H1 (cell line): ENCODE measurements around the gene POGZ. TPM values are rescaled to one million over a fixed set of nuclear protein-coding genes. Genes with fewer than 3 reads are reported as not detected.

Source experiments
- CTCF ChIA-PET: fragments of 300-600 bp; sonication (Branson Sonifier 250); formaldehyde crosslinking; loops from one replicate; lab custom pipeline; 2021; ENCODE audit not compliant: partially characterized antibody; lab: Charles Lee
- POLR2A ChIA-PET: fragments of 300-600 bp; sonication (Branson Sonifier 250); formaldehyde crosslinking; loops from one replicate; lab custom pipeline; 2021; ENCODE audit warnings: inconsistent platforms; ENCODE audit not compliant: partially characterized antibody; lab: Charles Lee
- DNase-seq, 2 experiments: peaks; one replicate each; pipeline versions ENCODE4 v3.0.0 to v3.0.0-alpha.2; 2010 to 2022; ENCODE audit warnings: low spot score in 2 of 2, low read depth in 1 of 2, mixed read lengths in 1 of 2
- FAIRE-seq: peaks from 2 replicates; lab custom pipeline; 2011; peaks lifted over from hg19 to GRCh38; lab: Jason Lieb, UNC
- H2AFZ ChIP-seq: 2 replicates; pipeline ENCODE4 v1.8.1; 2012; ENCODE audit warnings: low read length, inconsistent platforms
- H2AK5ac ChIP-seq: 2 replicates; pipeline ENCODE4 v1.6.1; 2013; ENCODE audit warnings: low read depth, low read length
- H2BK120ac ChIP-seq: replicated peaks from 2 replicates; pipeline ENCODE3; 2013; ENCODE audit warnings: low read depth, low read length, inconsistent platforms
- H2BK12ac ChIP-seq: 2 replicates; pipeline ENCODE4 v1.6.1; 2013; ENCODE audit warnings: low read depth, low read length
- H2BK15ac ChIP-seq: 2 replicates; pipeline ENCODE4 v1.6.1; 2013; ENCODE audit warnings: low read length
- H2BK20ac ChIP-seq: 2 replicates; pipeline ENCODE4 v1.6.1; 2013; ENCODE audit warnings: low read length
- H2BK5ac ChIP-seq: 2 replicates; pipeline ENCODE4 v1.6.1; 2013; ENCODE audit warnings: low read depth, low read length
- H3K14ac ChIP-seq: 2 replicates; pipeline ENCODE4 v1.6.1; 2013; ENCODE audit warnings: inconsistent platforms; ENCODE audit not compliant: insufficient read length
- H3K18ac ChIP-seq: 2 replicates; pipeline ENCODE4 v1.6.1; 2013; ENCODE audit warnings: low read length; ENCODE audit errors: extremely low read depth
- H3K23ac ChIP-seq: 2 replicates; pipeline ENCODE4 v1.6.1; 2013; ENCODE audit warnings: inconsistent platforms; ENCODE audit not compliant: insufficient read length
- H3K23me2 ChIP-seq: 2 replicates; pipeline ENCODE4 v1.6.1; 2013; ENCODE audit warnings: low read depth, low read length
- H3K27ac ChIP-seq: 2 replicates; pipeline ENCODE4 v1.6.1; 2011; ENCODE audit warnings: low read depth, low read length, inconsistent platforms
- H3K27me3 ChIP-seq, 4 experiments: replicated peaks in 1 of 4; 1 replicate in 1 of 4; 2 replicates in 3 of 4; pipeline versions ENCODE4 v1.6.1 to v1.8.1; 2011 to 2013; ENCODE audit warnings: low read length in 3 of 4, mild to moderate bottlenecking in 3 of 4, inconsistent platforms in 2 of 4, mixed read lengths in 2 of 4, moderate library complexity in 1 of 4; ENCODE audit not compliant: control insufficient read depth in 3 of 4, insufficient read depth in 3 of 4; ENCODE audit errors: extremely low read depth in 1 of 4
- H3K36me3 ChIP-seq, 4 experiments: 2 replicates each; pipeline versions ENCODE4 v1.6.1 to v1.8.1; 2011 to 2013; ENCODE audit warnings: mild to moderate bottlenecking in 4 of 4, low read length in 3 of 4, moderate library complexity in 2 of 4, control low read depth in 1 of 4, inconsistent platforms in 1 of 4; ENCODE audit not compliant: insufficient read depth in 4 of 4, control insufficient read depth in 2 of 4
- H3K4ac ChIP-seq: replicated peaks from 2 replicates; pipeline ENCODE3; 2013; ENCODE audit warnings: low read length, low read depth, mixed read lengths, inconsistent platforms; ENCODE audit not compliant: insufficient read length
- H3K4me1 ChIP-seq, 4 experiments: replicated peaks in 1 of 4; 1 replicate in 1 of 4; 2 replicates in 3 of 4; pipeline versions ENCODE4 v1.6.1 to v1.8.1; 2011 to 2013; ENCODE audit warnings: low read length in 3 of 4, inconsistent platforms in 2 of 4, mixed read lengths in 1 of 4; ENCODE audit not compliant: insufficient read depth in 4 of 4, control insufficient read depth in 3 of 4
- H3K4me2 ChIP-seq, 2 experiments: 2 replicates each; pipeline versions ENCODE4 v1.6.1 to v1.8.1; 2011 to 2013; ENCODE audit warnings: low read depth in 2 of 2, low read length in 2 of 2, control low read depth in 1 of 2, inconsistent platforms in 1 of 2, mild to moderate bottlenecking in 1 of 2; ENCODE audit not compliant: insufficient read depth in 1 of 2
- H3K4me3 ChIP-seq, 4 experiments: fragments of 200-600, 300-600 bp in 1 of 4; sonication (generic), shearing (Covaris generic), sonication (Bioruptor Twin) in 1 of 4; 2 replicates each; pipeline versions ENCODE4 v1.5.1 to v1.8.1; 2011 to 2016; ENCODE audit warnings: low read length in 4 of 4, low read depth in 3 of 4, control low read depth in 2 of 4, inconsistent platforms in 2 of 4, mild to moderate bottlenecking in 2 of 4, mixed read lengths in 1 of 4, moderate library complexity in 1 of 4; ENCODE audit not compliant: insufficient read depth in 2 of 4; ENCODE audit errors: extremely low read depth in 1 of 4
- H3K56ac ChIP-seq: replicated peaks from 2 replicates; pipeline ENCODE3; 2013; ENCODE audit warnings: low read depth, mild to moderate bottlenecking, mixed read lengths, low read length, inconsistent platforms; ENCODE audit not compliant: insufficient read length
- H3K79me1 ChIP-seq: 2 replicates; pipeline ENCODE4 v1.6.1; 2013; ENCODE audit warnings: low read depth, low read length, control low read depth
- H3K79me2 ChIP-seq, 2 experiments: 2 replicates each; pipeline versions ENCODE4 v1.6.1 to v1.8.1; 2012 to 2013; ENCODE audit warnings: low read length in 2 of 2, mild to moderate bottlenecking in 2 of 2, inconsistent platforms in 1 of 2; ENCODE audit not compliant: insufficient read depth in 2 of 2, control insufficient read depth in 1 of 2
- H3K9ac ChIP-seq, 4 experiments: replicated peaks in 1 of 4; 1 replicate in 1 of 4; 2 replicates in 3 of 4; pipeline versions ENCODE4 v1.6.1 to v1.8.1; 2011 to 2013; ENCODE audit warnings: low read depth in 3 of 4, low read length in 3 of 4, control low read depth in 2 of 4, mild to moderate bottlenecking in 2 of 4, moderate library complexity in 2 of 4, inconsistent platforms in 1 of 4; ENCODE audit errors: extremely low read depth in 1 of 4
- H3K9me3 ChIP-seq, 2 experiments: 2 replicates each; pipeline versions ENCODE4 v1.6.1 to v1.8.1; 2012 to 2013; ENCODE audit warnings: mild to moderate bottlenecking in 2 of 2, moderate library complexity in 2 of 2, control low read depth in 1 of 2, inconsistent platforms in 1 of 2, low read depth in 1 of 2, low read length in 1 of 2, mixed read lengths in 1 of 2; ENCODE audit not compliant: insufficient read depth in 2 of 2
- H4K20me1 ChIP-seq, 2 experiments: replicated peaks in 1 of 2; 2 replicates each; pipeline versions ENCODE3 to v1.8.1; 2011 to 2013; ENCODE audit warnings: inconsistent platforms in 2 of 2, low read length in 2 of 2, mild to moderate bottlenecking in 1 of 2; ENCODE audit not compliant: insufficient read depth in 2 of 2, control insufficient read depth in 1 of 2
- H4K5ac ChIP-seq: 2 replicates; pipeline ENCODE4 v1.6.1; 2013; ENCODE audit warnings: low read length, low read depth, mixed read lengths, inconsistent platforms; ENCODE audit not compliant: insufficient read length
- H4K8ac ChIP-seq: 2 replicates; pipeline ENCODE4 v1.8.0; 2013; ENCODE audit warnings: mild to moderate bottlenecking, moderate library complexity, low read length, inconsistent platforms; ENCODE audit not compliant: insufficient read depth; ENCODE audit errors: extremely low read depth
- H4K91ac ChIP-seq: replicated peaks from 2 replicates; pipeline ENCODE3; 2013; ENCODE audit warnings: low read length, mixed read lengths, inconsistent platforms; ENCODE audit not compliant: insufficient read length
- CEBPB ChIP-seq: IDR thresholded peaks from 2 replicates; pipeline ENCODE4 v1.6.1; 2012; ENCODE audit warnings: low read depth, low read length
- CTBP2 ChIP-seq: IDR thresholded peaks from 2 replicates; pipeline ENCODE4 v1.7.0; 2011; ENCODE audit warnings: borderline replicate concordance, mild to moderate bottlenecking, moderate library complexity, mixed read lengths, low read length; ENCODE audit not compliant: insufficient read depth, insufficient read length
- KDM4A ChIP-seq: IDR thresholded peaks from one replicate; pipeline ENCODE4 v1.7.1; 2012; ENCODE audit warnings: low read depth, mild to moderate bottlenecking, moderate library complexity, low read length, inconsistent platforms; ENCODE audit not compliant: severe bottlenecking
- POLR2A ChIP-seq, 2 experiments: IDR thresholded peaks; 1 replicate in 1 of 2; 2 replicates in 1 of 2; pipeline ENCODE4 v1.6.1; 2011; ENCODE audit warnings: low read depth in 2 of 2, low read length in 2 of 2, mild to moderate bottlenecking in 2 of 2; ENCODE audit errors: control extremely low read depth in 1 of 2
- SAP30 ChIP-seq: fragments of 300-600 bp; sonication (generic); IDR thresholded peaks from 2 replicates; pipeline ENCODE4 v1.7.1; 2012; ENCODE audit warnings: low read length, moderate library complexity, mild to moderate bottlenecking, inconsistent platforms; ENCODE audit not compliant: insufficient read depth, insufficient replicate concordance
- SP2 ChIP-seq: IDR thresholded peaks from 2 replicates; pipeline ENCODE4 v1.6.1; 2012; ENCODE audit warnings: mild to moderate bottlenecking, low read length, inconsistent platforms
- WGBS, 2 experiments: shearing (Covaris generic) in 1 of 2; methylation state at CpG; one replicate each; pipeline versions ENCODE4 v1.1.6 to v1.1.7; 2013 to 2015; ENCODE audit warnings: low lambda C conversion rate in 2 of 2, mixed read lengths in 2 of 2, inconsistent platforms in 1 of 2, low coverage in 1 of 2, missing lambda C conversion rate in 1 of 2; ENCODE audit not compliant: insufficient replicate concordance in 2 of 2, insufficient coverage in 1 of 2, insufficient read length in 1 of 2; ENCODE audit errors: extremely low coverage in 1 of 2, missing lambda C conversion rate in 1 of 2; 5-methylcytosine and 5-hydroxymethylcytosine counted together
- polyA plus RNA-seq, 7 experiments: library from polyadenylated mRNA; depleted of rRNA in 3 of 7; stranded (reverse) in 5 of 7; unstranded in 2 of 7; fragments of >200 nt in 5 of 7; fragments of 200-250 nt in 2 of 7; gene quantifications; 1 replicate in 5 of 7; 2 replicates in 1 of 7; 4 replicates in 1 of 7; pipeline versions ENCODE4 v1.2.1 to v1.2.3, GENCODE V29; 2011 to 2013; ENCODE audit warnings: missing spikeins in 2 of 7, mixed read lengths in 2 of 7
- total RNA-seq: library from RNA; stranded (reverse); fragmentation: NEBNext Ultra II Directional; extraction: Animal tissue kit (Norgen Biotek cat#: 25700); gene quantifications from 2 replicates; pipeline ENCODE4 v1.2.1, GENCODE V29; 2021

The POGZ gene
- total and polyA plus RNA-seq, 2 of the 8 experiments (the other 6 are each of a cell fraction or from before 2014, with no cell fraction given), result 66.4 to 105 TPM

- Histone ChIP-seq H2AK5ac (no peak overlapping the region), H3K4me1 (no peaks in the 10 kb centered on the region), H4K91ac (no peak overlapping the region), H3K36me3 (no peaks in the 10 kb centered on the region), H3K79me1 (no peaks in the 10 kb centered on the region; the same call in 1 of the 2 replicates), H3K4ac (no peak overlapping the region), H2BK5ac (no peak overlapping the region), H3K23ac (no peak overlapping the region), H3K23me2 (no peaks in the 10 kb centered on the region), H3K79me2 (no peaks in the 10 kb centered on the region), H2BK120ac (no peak overlapping the region), H3K9ac (no peak overlapping the region), H3K18ac (no peak overlapping the region), H2BK12ac (no peak overlapping the region), H3K4me3 (no peak overlapping the region), H4K8ac (no peak overlapping the region), H3K27me3 (no peaks in the 10 kb centered on the region), H2BK15ac (no peak overlapping the region), H3K56ac (no peak overlapping the region), H4K20me1 (no peaks in the 10 kb centered on the region), H3K14ac (no peak overlapping the region), H3K27ac (no peak overlapping the region), H2AFZ (no peak overlapping the region), H3K9me3 (no peaks in the 10 kb centered on the region; a peak in 1 of 4 replicates), H2BK20ac (no peak overlapping the region), H3K4me2 (no peak overlapping the region), H4K5ac (no peak overlapping the region)
- 93% methylated on average over 1 of the region's 1 CpG; no CpG with 5 or more reads in 1 of the 2 experiments for WGBS, 2 experiments
- no peak for FAIRE-seq
- CTCF ChIA-PET, result no interaction called here
- no peak for DNase-seq
- POLR2A ChIA-PET, result interaction anchor here (0.6 to 1.0 kb wide), 2 partner anchors 15 to 47 kb away, joined by 3 read pairs; no protein-coding TSS in a partner anchor
- TF ChIP-seq SAP30, result no peak
- TF ChIP-seq KDM4A, result no peak
- no peak for TF ChIP-seq CEBPB
- TF ChIP-seq CTBP2, result no peak
- no peak for TF ChIP-seq SP2
- no peak for TF ChIP-seq POLR2A (IDR thresholded peaks at IDR 0.05; ENCODE audit: control extremely low read depth in 1 of 2, low read depth in 2 of 2, low read length in 2 of 2)
Measured at GRCh38 chr1:151482017-151482416, 22.7 kb upstream of the POGZ start.
